ENCODE data around the gene MDFI. TPM values are rescaled to one million over a fixed set of nuclear protein-coding genes. Genes with fewer than 3 reads are reported as not detected.

The MDFI gene, protein sequence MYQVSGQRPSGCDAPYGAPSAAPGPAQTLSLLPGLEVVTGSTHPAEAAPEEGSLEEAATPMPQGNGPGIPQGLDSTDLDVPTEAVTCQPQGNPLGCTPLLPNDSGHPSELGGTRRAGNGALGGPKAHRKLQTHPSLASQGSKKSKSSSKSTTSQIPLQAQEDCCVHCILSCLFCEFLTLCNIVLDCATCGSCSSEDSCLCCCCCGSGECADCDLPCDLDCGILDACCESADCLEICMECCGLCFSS
- not detected for total RNA-seq

DNA sequence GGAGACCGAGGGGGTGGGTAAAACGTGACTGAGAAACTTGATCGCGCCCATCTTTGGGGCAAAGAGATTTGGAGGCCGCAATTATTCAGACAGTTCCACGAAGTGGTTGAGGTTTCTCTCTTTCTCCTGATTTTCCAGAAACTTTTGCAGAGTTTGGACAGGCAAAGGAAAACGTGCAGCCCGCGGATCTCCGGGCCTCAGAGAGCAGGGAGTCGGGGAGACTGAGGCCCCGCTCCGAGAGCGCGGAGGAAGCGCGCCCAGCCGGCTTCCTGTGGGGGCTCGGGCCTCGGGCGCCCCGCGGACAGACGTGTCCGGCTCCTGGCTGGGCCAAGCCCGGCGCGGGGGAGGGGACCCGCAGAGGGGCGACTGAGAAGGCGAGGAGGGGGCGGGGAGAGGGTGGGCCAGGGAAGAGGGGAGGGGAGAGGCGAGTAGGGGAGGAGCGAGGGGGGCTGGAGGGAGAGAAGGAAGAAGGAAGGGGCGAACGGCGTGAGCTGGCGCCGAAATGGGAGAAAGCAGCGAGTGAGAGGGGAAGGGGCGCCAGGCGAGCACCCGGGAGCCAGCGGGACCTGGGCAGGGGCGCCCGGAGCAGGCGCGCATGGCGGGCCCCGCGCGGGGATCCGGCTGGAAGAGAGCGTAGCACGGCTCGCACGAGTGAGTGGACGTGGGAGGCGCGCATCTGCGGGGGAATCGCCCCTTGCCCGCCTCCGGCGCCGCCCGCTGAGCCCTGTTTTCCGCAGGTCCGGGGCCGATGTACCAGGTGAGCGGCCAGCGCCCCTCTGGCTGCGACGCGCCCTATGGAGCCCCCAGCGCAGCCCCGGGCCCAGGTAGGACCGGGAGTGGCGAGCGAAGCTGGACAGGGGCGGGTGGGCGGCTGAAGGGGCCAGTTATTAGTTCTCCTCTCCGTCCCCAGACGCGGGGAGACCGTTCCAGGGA is at the start of gene MDFI:
MDFI (plus strand) TSS at position 467 of the 933 bp plus-strand sequence; CDS start at position 749, 282 bp downstream.
- DNase-seq (ENCODE audit: low read depth in 2 of 3, low spot score in 2 of 3): no peak

- DNase-seq (ENCODE audit: low read depth in 2 of 3, low spot score in 2 of 3): no peak
Measured at GRCh38 chr6:41589223-41589622, 49.0 kb upstream of the MDFI start.

GRCh38 chr6:41589636-41590622 is 48.3 kb upstream of the MDFI start:
- DNase-seq (ENCODE audit: low read depth in 2 of 3, low spot score in 2 of 3): no peak

DNA sequence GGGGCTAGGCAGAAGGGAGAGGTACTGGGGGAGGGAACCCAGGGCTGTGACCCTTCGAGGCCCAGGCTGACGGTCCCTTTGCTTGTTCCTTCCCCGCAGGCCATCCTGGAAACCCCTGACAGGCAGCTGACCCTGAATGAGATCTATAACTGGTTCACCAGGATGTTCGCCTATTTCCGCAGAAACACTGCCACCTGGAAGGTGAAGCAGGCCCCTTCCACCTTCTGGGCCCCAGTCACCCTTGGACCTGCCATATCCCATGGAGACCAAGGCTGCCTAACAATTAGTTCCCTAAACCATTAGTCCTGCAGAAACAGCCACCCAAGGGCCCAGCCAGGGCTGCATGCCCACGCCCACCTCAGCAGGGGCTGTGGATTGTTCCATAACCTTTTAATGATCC is 47.1 kb upstream of the MDFI start:
- DNase-seq (ENCODE audit: low read depth in 2 of 3, low spot score in 2 of 3): no peak

DNA sequence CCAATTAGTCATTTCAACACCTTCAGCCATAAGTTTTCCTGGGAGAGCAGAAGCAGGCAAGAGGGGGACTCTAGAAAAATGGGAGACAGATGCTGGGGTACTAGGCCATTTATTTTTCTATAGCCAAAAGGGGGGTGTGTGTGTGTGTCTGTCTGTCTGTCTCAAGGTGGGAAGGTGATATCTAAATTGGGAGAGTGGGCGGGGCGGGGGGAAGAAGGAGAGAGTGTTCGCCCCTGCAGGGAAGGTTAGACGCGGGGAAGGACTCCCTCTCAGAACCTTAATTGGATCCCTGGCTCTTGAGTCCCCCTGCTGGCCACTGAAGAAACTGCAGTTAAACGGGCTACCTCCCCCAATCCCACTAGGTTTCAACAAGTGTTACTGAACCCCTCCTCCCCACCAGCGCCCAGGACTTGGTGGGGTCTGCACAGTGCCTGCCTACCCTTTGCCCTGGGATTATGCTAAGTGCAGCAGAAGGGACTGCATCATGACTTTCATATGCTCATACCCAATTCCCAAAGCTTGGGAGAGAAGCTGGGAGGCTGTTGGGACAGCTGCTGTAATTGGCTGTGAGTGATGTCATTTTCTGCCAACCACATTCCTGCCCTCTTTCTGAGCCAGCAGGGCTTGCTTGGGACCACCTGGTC is 46.3 kb upstream of the MDFI start:
- peak; percentile 48 to 84 (median 53) for DNase-seq (ENCODE audit: low read depth in 2 of 3, low spot score in 2 of 3)

GRCh38 chr6:41593406-41593805 is 44.9 kb upstream of the MDFI start:
- DNase-seq (ENCODE audit: low read depth in 2 of 3, low spot score in 2 of 3): no peak

DNA sequence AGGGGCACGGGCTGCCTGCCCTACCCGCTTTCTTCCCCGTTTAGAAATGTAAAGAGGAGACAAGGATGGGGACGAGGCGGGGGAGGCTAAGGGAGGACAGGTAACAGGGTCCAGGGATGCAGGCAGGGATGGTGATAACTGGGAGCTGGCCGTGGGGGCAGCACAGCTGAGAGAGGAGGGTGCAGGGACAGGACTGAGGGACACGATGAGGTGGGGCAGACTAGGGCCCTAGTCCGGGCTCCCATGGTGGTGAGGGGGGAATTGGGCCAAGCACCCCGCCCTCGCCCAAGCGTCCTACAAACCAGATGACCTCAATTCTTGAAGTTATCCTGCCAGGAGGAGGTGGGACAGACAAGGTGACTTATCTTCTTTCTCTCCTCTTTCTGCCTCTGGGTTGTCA is 44.4 kb upstream of the MDFI start:
- DNase-seq (ENCODE audit: low read depth in 2 of 3, low spot score in 2 of 3): no peak

DNA sequence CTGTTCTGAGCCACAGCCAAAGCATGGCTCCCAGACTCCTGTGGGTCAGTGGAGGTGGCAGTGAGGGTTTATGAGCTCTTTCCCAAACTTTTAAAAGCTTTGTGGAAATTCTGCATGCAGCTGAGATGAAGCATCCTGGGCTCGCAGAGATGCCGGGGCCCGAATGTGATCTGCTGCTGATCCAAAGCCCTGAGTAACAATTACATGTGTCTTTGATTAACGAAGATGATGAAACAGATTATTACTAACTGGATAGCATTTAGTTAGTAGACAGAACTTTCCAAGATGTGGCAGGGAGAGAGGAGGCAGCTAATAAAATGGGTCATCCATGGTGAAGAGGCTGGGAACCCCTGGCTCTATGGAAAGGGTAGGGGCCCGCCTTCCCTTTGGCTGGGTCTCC is 43.9 kb upstream of the MDFI start:
- DNase-seq (ENCODE audit: low read depth in 2 of 3, low spot score in 2 of 3): no peak

GRCh38 chr6:41594766-41595165 is 43.5 kb upstream of the MDFI start:
- DNase-seq (ENCODE audit: low read depth in 2 of 3, low spot score in 2 of 3): no peak

DNA sequence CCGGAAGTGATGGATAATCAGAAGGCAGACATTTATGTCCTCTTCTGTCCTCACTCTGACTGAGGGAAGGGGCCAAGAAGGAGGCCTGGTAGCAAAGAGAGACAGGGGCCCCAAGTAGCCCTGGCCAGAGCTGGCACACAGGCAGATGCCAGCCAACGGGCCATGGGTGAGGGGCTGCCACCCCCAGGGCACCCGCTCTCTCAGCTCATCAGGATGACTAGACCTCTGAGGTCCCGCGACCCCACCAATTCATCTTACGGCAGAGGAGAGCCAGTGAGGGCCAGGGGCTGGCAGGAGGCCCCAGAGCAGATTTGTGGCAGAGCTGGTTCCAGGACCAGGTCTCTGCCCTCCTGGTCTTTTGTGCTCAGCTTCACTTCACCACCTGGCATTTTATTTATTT is 43.1 kb upstream of the MDFI start:
- DNase-seq (ENCODE audit: low read depth in 2 of 3, low spot score in 2 of 3): no peak

GRCh38 chr6:41596096-41596685 is 42.1 kb upstream of the MDFI start:
- no peak for DNase-seq (ENCODE audit: low read depth in 2 of 3, low spot score in 2 of 3)

- no peak for DNase-seq (ENCODE audit: low read depth in 2 of 3, low spot score in 2 of 3)
Measured at GRCh38 chr6:41596807-41597206, 41.5 kb upstream of the MDFI start.

GRCh38 chr6:41597246-41598000 is 40.8 kb upstream of the MDFI start:
- no peak for DNase-seq (ENCODE audit: low read depth in 2 of 3, low spot score in 2 of 3)

GRCh38 chr6:41598670-41599014 is 39.6 kb upstream of the MDFI start:
- no peak for DNase-seq (ENCODE audit: low read depth in 2 of 3, low spot score in 2 of 3)

GRCh38 chr6:41599015-41599851 is 39.0 kb upstream of the MDFI start:
- DNase-seq (ENCODE audit: low read depth in 2 of 3, low spot score in 2 of 3): no peak

DNA sequence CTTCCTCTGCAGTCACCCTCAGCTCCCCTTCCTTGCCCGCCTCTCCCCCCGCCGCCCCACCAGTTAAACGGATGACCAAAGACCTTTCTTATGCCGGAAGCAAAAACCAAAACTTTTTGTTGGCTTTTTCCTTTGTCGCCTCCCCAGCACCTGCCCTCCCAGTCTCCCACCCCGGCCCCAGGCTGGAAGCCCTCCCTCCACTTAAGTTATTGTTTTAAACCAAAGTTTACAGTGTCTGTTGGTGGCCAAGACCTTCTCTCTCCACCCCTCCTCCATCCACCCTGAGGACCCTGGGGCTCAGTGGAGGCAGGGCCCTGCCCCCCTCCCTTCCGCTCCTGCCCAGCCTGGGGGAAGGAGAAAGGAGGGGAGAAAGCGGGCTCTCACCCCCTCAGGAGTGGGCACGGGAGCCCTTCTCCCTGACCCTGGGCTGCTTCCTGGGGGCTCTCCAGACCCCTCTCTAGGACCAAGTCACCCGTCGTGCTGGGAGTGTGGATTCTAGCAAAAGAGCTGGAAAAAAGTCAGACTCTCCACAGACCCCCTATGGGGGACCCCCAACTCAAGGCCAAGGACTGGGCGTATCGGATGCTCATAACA is 38.3 kb upstream of the MDFI start:
- DNase-seq (ENCODE audit: low read depth in 2 of 3, low spot score in 2 of 3): no peak

- no peak for DNase-seq (ENCODE audit: low read depth in 2 of 3, low spot score in 2 of 3)
Measured at GRCh38 chr6:41600499-41601247, 37.6 kb upstream of the MDFI start.

GRCh38 chr6:41601248-41601549 is 37.1 kb upstream of the MDFI start:
- DNase-seq (ENCODE audit: low read depth in 2 of 3, low spot score in 2 of 3): no peak

All from hematopoietic multipotent progenitor cell (in vitro differentiated cells).